ENCODE measurements around the gene TPGS1. TPM values are rescaled to one million over a fixed set of nuclear protein-coding genes. Genes with fewer than 3 reads are reported as not detected.

The TPGS1 gene
- total and polyA plus RNA-seq, 2 donors (not counting 3 experiments of a cell fraction or from before 2014, with no cell fraction given), result 20.9 to 24.7 TPM

DNA sequence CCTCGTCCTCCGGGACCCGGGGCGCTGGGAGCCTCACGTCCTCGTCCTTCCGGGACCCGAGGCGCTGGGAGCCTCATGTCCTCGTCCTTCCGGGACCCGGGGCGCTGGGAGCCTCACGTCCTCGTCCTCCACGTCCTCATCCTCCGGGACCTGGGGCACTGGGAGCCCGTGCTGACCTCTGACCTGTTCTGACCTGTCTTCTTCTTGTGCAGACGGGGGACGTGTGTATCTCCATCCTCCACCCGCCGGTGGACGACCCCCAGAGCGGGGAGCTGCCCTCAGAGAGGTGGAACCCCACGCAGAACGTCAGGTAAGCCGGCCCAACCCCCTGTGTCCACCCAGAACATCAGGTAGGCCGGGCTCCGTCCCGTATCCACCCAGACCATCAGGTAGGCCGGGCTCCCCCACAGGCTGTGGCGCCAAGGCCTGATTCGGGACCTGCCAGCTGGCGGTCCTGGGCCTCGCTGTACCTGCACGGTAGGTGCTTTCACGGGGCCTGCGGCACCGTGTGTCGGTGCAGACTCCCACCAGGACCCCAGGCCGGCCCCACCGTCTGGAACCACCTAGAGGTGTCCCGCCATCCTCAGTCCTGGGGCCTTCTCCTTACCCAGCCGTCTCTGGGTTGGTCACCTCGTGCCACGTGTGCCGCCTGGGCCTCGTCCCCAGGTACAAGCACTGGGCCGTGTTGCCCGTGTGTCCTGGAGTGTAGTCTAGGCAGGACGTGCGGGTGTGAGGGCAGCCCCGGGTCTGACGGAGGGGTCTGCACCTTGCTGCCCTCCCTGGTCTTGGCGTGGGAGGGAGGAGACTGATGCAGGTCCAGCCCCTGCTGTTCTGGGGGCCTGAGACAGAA lies 29.0 kb downstream of the TPGS1 start:
- Histone ChIP-seq H4K20me1 (replicated peaks; ENCODE audit: control insufficient read depth, extremely low read depth, insufficient read depth, low read length) (no peaks in the 10 kb centered on the region), H3K9me3 (replicated peaks; ENCODE audit: control insufficient read depth, insufficient read depth, low read length) (no peaks in the 10 kb centered on the region), H3K4me3 (replicated peaks in 1 of 3; ENCODE audit: insufficient read depth in 1 of 3, low read depth in 1 of 3, low read length in 3 of 3) (no peak overlapping the region), H3K27me3 (ENCODE audit: control insufficient read depth in 2 of 2, insufficient read depth in 2 of 2, low read length in 2 of 2) (no peaks in the 10 kb centered on the region), H3K27ac (ENCODE audit: insufficient read depth, low read depth, low read length) (no peak overlapping the region), H3K4me1 (ENCODE audit: control insufficient read depth, extremely low read depth, insufficient read depth, low read length) (peaks cover 13% of the 10 kb centered on the region), H3K4me2 (ENCODE audit: insufficient read depth, low read length) (no peak overlapping the region), H3K9me1 (replicated peaks; ENCODE audit: control insufficient read depth, extremely low read depth, insufficient read depth, low read length) (no peaks in the 10 kb centered on the region), H2AFZ (ENCODE audit: low read depth, low read length) (no peak overlapping the region), H3K36me3 (ENCODE audit: control insufficient read depth in 2 of 2, extremely low read depth in 1 of 2, insufficient read depth in 2 of 2, low read length in 2 of 2) (peaks cover 5 to 39% of the 10 kb centered on the region in 2 experiments), H3K9ac (replicated peaks; ENCODE audit: extremely low read depth, insufficient read depth, low read length) (no peak overlapping the region), H3K79me2 (ENCODE audit: control insufficient read depth, insufficient read depth, low read length) (peaks cover 46% of the 10 kb centered on the region)
- POLR2A ChIA-PET, result no interaction called here
- CTCF ChIA-PET, result no interaction called here
- intact Hi-C loops (cut with micrococcal nuclease) (no loop called here), dilution Hi-C loops (cut with MboI; ENCODE audit: extremely low pct_ligation_motif_present, low sequenced_read_pairs) (no loop called here)
- DNase-seq (ENCODE audit: low read depth, low spot score) (no peak), FAIRE-seq (no peak)
- BruUV-seq (replicated peaks), result no TSS peak
- no peak for TF ChIP-seq FOS (IDR thresholded peaks at IDR 0.05; ENCODE audit: borderline replicate concordance, insufficient read depth, low read length)
- no peak for TF ChIP-seq POLR2A (IDR thresholded peaks at IDR 0.05; ENCODE audit: low read depth, low read length)
- TF ChIP-seq MYC (IDR thresholded peaks at IDR 0.05; ENCODE audit: low read depth, low read length), result no peak
- no peak for TF ChIP-seq GATA2 (IDR thresholded peaks at IDR 0.05; ENCODE audit: insufficient read depth, insufficient read length, low read depth, low read length)
- no peak for TF ChIP-seq EZH2 (IDR thresholded peaks at IDR 0.05; ENCODE audit: borderline replicate concordance, low read depth, low read length, severe bottlenecking)
- TF ChIP-seq, protein P1, sequence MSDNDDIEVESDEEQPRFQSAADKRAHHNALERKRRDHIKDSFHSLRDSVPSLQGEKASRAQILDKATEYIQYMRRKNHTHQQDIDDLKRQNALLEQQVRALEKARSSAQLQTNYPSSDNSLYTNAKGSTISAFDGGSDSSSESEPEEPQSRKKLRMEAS (IDR thresholded peaks at IDR 0.05; ENCODE audit: insufficient read depth, insufficient read length), result no peak
- TF ChIP-seq, protein P2, sequence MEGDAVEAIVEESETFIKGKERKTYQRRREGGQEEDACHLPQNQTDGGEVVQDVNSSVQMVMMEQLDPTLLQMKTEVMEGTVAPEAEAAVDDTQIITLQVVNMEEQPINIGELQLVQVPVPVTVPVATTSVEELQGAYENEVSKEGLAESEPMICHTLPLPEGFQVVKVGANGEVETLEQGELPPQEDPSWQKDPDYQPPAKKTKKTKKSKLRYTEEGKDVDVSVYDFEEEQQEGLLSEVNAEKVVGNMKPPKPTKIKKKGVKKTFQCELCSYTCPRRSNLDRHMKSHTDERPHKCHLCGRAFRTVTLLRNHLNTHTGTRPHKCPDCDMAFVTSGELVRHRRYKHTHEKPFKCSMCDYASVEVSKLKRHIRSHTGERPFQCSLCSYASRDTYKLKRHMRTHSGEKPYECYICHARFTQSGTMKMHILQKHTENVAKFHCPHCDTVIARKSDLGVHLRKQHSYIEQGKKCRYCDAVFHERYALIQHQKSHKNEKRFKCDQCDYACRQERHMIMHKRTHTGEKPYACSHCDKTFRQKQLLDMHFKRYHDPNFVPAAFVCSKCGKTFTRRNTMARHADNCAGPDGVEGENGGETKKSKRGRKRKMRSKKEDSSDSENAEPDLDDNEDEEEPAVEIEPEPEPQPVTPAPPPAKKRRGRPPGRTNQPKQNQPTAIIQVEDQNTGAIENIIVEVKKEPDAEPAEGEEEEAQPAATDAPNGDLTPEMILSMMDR (IDR thresholded peaks at IDR 0.05; ENCODE audit: extremely low read depth in 1 of 2, insufficient read depth in 1 of 2, low read depth in 1 of 2, low read length in 2 of 2), result no peak
- TF ChIP-seq POLR2AphosphoS5 (IDR thresholded peaks at IDR 0.05; ENCODE audit: insufficient read depth, low read depth, low read length), result no peak
- TF ChIP-seq JUN (IDR thresholded peaks at IDR 0.05; ENCODE audit: borderline replicate concordance, insufficient read depth, insufficient read length, low read depth), result no peak

Data from endothelial cell of umbilical vein (primary cell).